ENCODE results near the gene IL1RAP.

Gene IL1RAP

GRCh38 chr3:190541008-190541407 is 27.1 kb downstream of the IL1RAP start:
- DNase-seq (ENCODE audit: low read depth, low spot score) = no peak

- DNase-seq (ENCODE audit: low read depth, low spot score) = no peak
These were observed 27.7 kb downstream of the IL1RAP start for GRCh38 chr3:190541560-190541959.

GRCh38 chr3:190542846-190543245 is 29.0 kb downstream of the IL1RAP start:
- DNase-seq (ENCODE audit: low read depth, low spot score) = no peak

- no peak for DNase-seq (ENCODE audit: low read depth, low spot score)
These were observed 29.8 kb downstream of the IL1RAP start for GRCh38 chr3:190543671-190544070.

GRCh38 chr3:190545191-190545590 is 31.3 kb downstream of the IL1RAP start:
- DNase-seq (ENCODE audit: low read depth, low spot score) = no peak

- no peak for DNase-seq (ENCODE audit: low read depth, low spot score)
These were observed 33.1 kb downstream of the IL1RAP start for GRCh38 chr3:190546881-190547510.

- no peak for DNase-seq (ENCODE audit: low read depth, low spot score)
These were observed 34.3 kb downstream of the IL1RAP start for GRCh38 chr3:190548031-190548656.

- DNase-seq (ENCODE audit: low read depth, low spot score) = no peak
These were observed 38.1 kb downstream of the IL1RAP start for GRCh38 chr3:190552021-190552420.

GRCh38 chr3:190552969-190553759 is 39.3 kb downstream of the IL1RAP start:
- no peak for DNase-seq (ENCODE audit: low read depth, low spot score)

- DNase-seq (ENCODE audit: low read depth, low spot score) = no peak
These were observed 40.3 kb downstream of the IL1RAP start for GRCh38 chr3:190554197-190554596.

- no peak for DNase-seq (ENCODE audit: low read depth, low spot score)
These were observed 42.5 kb downstream of the IL1RAP start for GRCh38 chr3:190556351-190556750.

GRCh38 chr3:190557296-190557695 is 43.4 kb downstream of the IL1RAP start:
- no peak for DNase-seq (ENCODE audit: low read depth, low spot score)

- DNase-seq (ENCODE audit: low read depth, low spot score) = no peak
These were observed 44.4 kb downstream of the IL1RAP start for GRCh38 chr3:190558316-190558715.

- DNase-seq (ENCODE audit: low read depth, low spot score) = no peak
These were observed 44.9 kb downstream of the IL1RAP start for GRCh38 chr3:190558796-190559195.

- DNase-seq (ENCODE audit: low read depth, low spot score) = no peak
These were observed 46.4 kb downstream of the IL1RAP start for GRCh38 chr3:190560013-190560895.

- no peak for DNase-seq (ENCODE audit: low read depth, low spot score)
These were observed 49.1 kb downstream of the IL1RAP start for GRCh38 chr3:190562866-190563510.

GRCh38 chr3:190564175-190564574 is 50.3 kb downstream of the IL1RAP start:
- no peak for DNase-seq (ENCODE audit: low read depth, low spot score)

- peak; percentile 91 for DNase-seq (ENCODE audit: low read depth, low spot score)
These were observed 52.4 kb downstream of the IL1RAP start for GRCh38 chr3:190566043-190566933.

GRCh38 chr3:190568036-190568435 is 54.2 kb downstream of the IL1RAP start:
- DNase-seq (ENCODE audit: low read depth, low spot score) = no peak

- DNase-seq (ENCODE audit: low read depth, low spot score) = no peak
These were observed 60.6 kb downstream of the IL1RAP start for GRCh38 chr3:190574473-190574872.
